Amniotic stem cell (primary cell): ENCODE data around the gene FDXR.
A peak's percentile ranks its signal among the peaks of the same experiment; 100 is the strongest.

Experiments
- DNase-seq: peaks from one replicate; lab custom pipeline; 2025; lab: John Stamatoyannopoulos, UW

Gene FDXR

GRCh38 chr17:74857191-74857590 is 15.6 kb downstream of the FDXR start:
- DNase-seq: no peak

- DNase-seq: no peak
Observed at GRCh38 chr17:74856112-74856511, 16.7 kb downstream of the FDXR start.

DNA sequence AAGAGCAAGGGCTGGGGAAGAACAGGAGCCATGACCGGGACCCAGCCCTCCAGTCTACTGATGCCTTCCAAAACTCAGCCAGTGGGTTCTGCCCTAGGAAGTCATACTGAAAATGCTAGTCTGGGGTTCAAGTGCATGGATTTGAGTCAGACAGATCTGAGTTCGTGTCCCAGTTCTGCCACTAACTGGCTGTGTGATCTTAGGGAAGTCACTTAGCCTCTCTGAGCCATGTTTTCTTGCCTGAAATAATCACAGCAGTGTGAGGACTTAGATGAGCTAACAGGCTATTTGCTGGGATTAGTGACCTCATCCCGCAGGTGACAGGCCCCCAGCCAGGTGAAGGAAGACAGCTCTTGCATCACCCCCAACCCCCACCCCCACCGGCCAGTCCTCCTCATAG is 17.5 kb downstream of the FDXR start:
- DNase-seq: no peak

- DNase-seq: no peak
Observed at GRCh38 chr17:74854792-74855191, 18.0 kb downstream of the FDXR start.

DNA sequence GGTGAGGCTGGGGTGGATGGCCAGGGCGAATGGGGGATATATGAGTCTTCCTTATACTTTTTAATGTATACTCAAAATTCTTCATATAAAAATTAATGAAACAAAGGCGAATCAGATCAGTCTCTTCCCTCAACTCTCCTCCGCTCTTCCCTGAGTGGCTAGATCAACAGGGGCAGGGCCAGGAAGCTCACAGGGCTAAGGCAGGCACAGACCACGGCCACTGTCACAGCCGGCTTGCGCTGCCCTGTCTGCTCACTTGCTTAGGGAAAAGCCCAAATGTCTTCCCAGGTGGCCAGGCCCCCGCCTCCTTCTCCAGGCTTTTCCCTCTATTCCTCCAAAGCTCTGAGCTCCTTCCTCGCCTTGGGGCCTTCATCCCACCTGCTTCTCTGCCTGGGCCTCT is 19.1 kb downstream of the FDXR start:
- DNase-seq: no peak

DNA sequence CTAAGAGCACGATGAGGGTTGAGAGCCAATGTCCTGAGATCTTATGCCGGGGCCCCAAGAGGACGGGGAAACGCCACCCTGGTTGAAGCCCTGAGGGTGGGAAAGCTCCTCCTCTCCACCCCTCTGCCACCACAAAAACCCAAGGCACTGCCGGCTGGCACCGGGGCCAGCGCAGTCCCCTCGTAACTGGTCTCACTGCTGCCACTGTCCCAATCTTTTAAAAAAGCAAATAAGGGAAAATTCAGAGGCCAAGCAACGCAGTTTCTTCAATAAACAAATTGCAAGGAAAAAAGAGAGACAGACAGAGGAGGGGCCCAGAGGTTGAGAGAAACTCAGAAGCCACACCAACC is 19.8 kb downstream of the FDXR start:
- DNase-seq: no peak

GRCh38 chr17:74852237-74853047 is 20.4 kb downstream of the FDXR start:
- DNase-seq: no peak

GRCh38 chr17:74851612-74852236 is 21.1 kb downstream of the FDXR start:
- DNase-seq: no peak

GRCh38 chr17:74850914-74851313 is 21.9 kb downstream of the FDXR start:
- no peak for DNase-seq

- DNase-seq: no peak
Observed at GRCh38 chr17:74850310-74850709, 22.5 kb downstream of the FDXR start.

DNA sequence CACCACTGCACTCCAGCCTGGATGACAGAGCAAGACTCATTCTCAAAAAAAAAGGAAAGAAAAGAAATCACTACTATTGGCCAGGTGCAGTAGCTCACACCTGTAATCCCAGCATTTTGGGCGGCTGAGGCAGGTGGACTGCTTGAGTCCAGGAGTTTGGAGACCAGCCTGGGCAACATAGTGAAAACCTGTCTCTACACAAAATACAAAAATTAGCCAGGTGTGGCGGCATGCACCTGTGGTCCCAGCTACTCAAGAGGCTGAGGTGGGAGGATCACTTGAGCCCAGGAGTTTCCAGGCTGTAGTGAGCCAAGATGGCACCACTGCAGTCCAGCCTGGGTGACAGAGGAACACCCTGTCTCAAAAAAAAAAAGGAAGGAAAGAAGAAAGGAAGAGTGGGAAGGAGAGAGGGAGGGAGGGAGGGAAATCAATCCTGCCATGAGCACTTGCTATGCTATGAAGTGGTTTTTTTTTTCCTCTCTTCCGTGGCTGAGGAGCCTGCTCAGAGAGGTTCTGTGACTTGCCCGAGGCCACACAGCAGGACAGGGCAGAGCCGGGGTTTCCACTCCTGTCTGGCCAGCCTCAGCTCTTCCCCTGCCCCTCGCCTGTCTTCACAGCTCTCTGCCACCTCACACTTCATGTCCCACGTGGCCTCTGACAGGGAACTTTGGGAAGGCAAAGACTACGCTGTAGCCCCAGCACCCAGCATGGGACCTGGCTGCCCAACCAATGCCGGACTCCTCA is 24.0 kb downstream of the FDXR start:
- no peak for DNase-seq

DNA sequence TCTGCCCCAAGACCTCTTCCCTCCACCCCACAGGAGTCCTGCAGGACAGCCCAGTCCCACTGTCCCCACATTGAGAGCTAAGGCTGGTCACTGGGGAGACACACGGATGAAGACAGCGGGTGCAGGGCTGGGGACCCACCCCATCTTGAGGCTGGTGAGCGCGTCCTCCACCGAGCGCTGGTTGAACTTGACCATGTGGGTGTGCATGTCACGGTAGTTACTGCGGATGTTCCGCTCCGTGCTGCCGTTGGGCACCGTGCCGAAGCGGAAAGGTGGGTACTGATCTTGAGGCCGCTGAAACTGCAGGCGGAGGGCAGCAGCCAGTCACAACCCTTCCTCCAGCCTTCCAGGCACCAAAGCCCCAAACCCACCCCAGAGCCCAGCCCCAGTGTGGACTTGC is 26.2 kb downstream of the FDXR start:
- no peak for DNase-seq

DNA sequence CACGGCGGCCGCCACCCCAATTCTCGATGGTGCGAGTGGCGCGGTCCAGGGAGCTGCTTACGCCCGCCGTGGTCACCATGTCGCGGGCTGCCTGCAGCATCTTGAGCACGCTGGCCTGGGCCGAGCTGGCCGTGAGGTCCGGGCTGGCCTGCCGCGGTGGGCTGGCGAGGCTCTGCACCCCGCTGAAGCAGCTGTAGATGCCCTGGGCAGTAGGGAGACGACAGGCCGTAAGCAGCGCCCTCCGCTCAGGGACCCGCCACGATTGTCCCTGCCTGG is 29.5 kb downstream of the FDXR start:
- no peak for DNase-seq

- DNase-seq: peak; percentile 16
Observed at GRCh38 chr17:74842599-74843351, 30.0 kb downstream of the FDXR start.

- no peak for DNase-seq
Observed at GRCh38 chr17:74842146-74842598, 30.6 kb downstream of the FDXR start.

- no peak for DNase-seq
Observed at GRCh38 chr17:74840989-74841666, 31.7 kb downstream of the FDXR start.

- DNase-seq: no peak
Observed at GRCh38 chr17:74839990-74840852, 32.6 kb downstream of the FDXR start.

GRCh38 chr17:74838274-74838673 is 34.5 kb downstream of the FDXR start:
- DNase-seq: no peak

GRCh38 chr17:74836691-74837467 is 35.9 kb downstream of the FDXR start:
- no peak for DNase-seq

- no peak for DNase-seq
Observed at GRCh38 chr17:74836191-74836590, 36.6 kb downstream of the FDXR start.
